IMR-90 (cell line): ENCODE results near the gene HS3ST2.
"Not testable (repeated sequence)": the region's sequence is repeated elsewhere in the genome, so short reads cannot be mapped to it uniquely, and the experiment has no call there.

Source experiments
- BHLHE40 ChIP-seq: fragments of 150-350 bp; IDR thresholded peaks from 2 replicates; pipeline ENCODE4 v1.6.1; 2016; ENCODE audit warnings: mild to moderate bottlenecking, low read depth, low read length
- CEBPB ChIP-seq: IDR thresholded peaks from 2 replicates; pipeline ENCODE4 v1.6.1; 2012; ENCODE audit warnings: low read depth, low read length, improper control_type of control experiment
- CTCF ChIP-seq: conservative IDR thresholded peaks from 2 replicates; pipeline ENCODE4 v1.5.1; 2012; ENCODE audit warnings: mild to moderate bottlenecking, low read depth, low read length, improper control_type of control experiment
- ELK1 ChIP-seq: fragments of 150-350 bp; IDR thresholded peaks from 2 replicates; pipeline ENCODE4 v1.6.1; 2016; ENCODE audit warnings: low read depth, mild to moderate bottlenecking, low read length, moderate library complexity, borderline replicate concordance
- FOS ChIP-seq: fragments of 150-350 bp; IDR thresholded peaks from 2 replicates; pipeline ENCODE4 v1.6.1; 2016; ENCODE audit warnings: low read depth, low read length
- MAZ ChIP-seq: IDR thresholded peaks from 2 replicates; pipeline ENCODE4 v1.6.1; 2012; ENCODE audit warnings: low read depth, mild to moderate bottlenecking, low read length, improper control_type of control experiment, moderate library complexity, borderline replicate concordance
- MXI1 ChIP-seq: IDR thresholded peaks from 2 replicates; pipeline ENCODE4 v1.6.1; 2012; ENCODE audit warnings: low read depth, mild to moderate bottlenecking, low read length, moderate library complexity, borderline replicate concordance
- NFE2L2 ChIP-seq: fragments of 150-350 bp; IDR thresholded peaks from 2 replicates; pipeline ENCODE4 v1.6.1; 2016; ENCODE audit warnings: low read depth, mild to moderate bottlenecking, low read length
- POLR2A ChIP-seq: IDR thresholded peaks from 2 replicates; pipeline ENCODE4 v1.6.1; 2012; ENCODE audit warnings: mild to moderate bottlenecking, low read depth, low read length
- RAD21 ChIP-seq: IDR thresholded peaks from 2 replicates; pipeline ENCODE4 v1.6.1; 2012; ENCODE audit warnings: low read length, improper control_type of control experiment
- RCOR1 ChIP-seq: IDR thresholded peaks from 2 replicates; pipeline ENCODE4 v1.6.1; 2012; ENCODE audit warnings: mild to moderate bottlenecking, low read length, improper control_type of control experiment; ENCODE audit not compliant: insufficient replicate concordance
- SMC3 ChIP-seq: fragments of 150-350 bp; IDR thresholded peaks from 2 replicates; pipeline ENCODE4 v1.6.1; 2016; ENCODE audit warnings: low read depth, mild to moderate bottlenecking, antibody characterized with exemption, low read length, moderate library complexity
- USF2 ChIP-seq: fragments of 150-350 bp; IDR thresholded peaks from 2 replicates; pipeline ENCODE4 v1.6.1; 2017; ENCODE audit warnings: mild to moderate bottlenecking, antibody characterized with exemption, low read length, low read depth

- not testable (repeated sequence) for TF ChIP-seq CTCF, FOS, MXI1, POLR2A, SMC3, BHLHE40, RCOR1, CEBPB, ELK1, NFE2L2, RAD21, USF2, MAZ
These were observed 85.6 kb downstream of the HS3ST2 start for GRCh38 chr16:22899567-22899966.
